Endodermal cell (in vitro differentiated cells): ENCODE data around the gene PAF1. TPM values are rescaled to one million over a fixed set of nuclear protein-coding genes. Genes with fewer than 3 reads are reported as not detected.
A peak's percentile ranks its signal among the peaks of the same experiment; 100 is the strongest.
"Not testable (repeated sequence)": the region's sequence is repeated elsewhere in the genome, so short reads cannot be mapped to it uniquely, and the experiment has no call there.

ENCODE experiments used
- DNase-seq: peaks from one replicate; pipeline ENCODE4 v3.0.0-alpha.2; 2017
- H3K27ac ChIP-seq: 2 replicates; pipeline ENCODE4 v1.5.1; 2013; ENCODE audit warnings: mild to moderate bottlenecking, low read depth, low read length, moderate library complexity
- H3K27me3 ChIP-seq: 2 replicates; pipeline ENCODE4 v1.6.1; 2013; ENCODE audit warnings: mild to moderate bottlenecking, low read length, moderate library complexity; ENCODE audit not compliant: insufficient read depth, control insufficient read depth, poor library complexity, severe bottlenecking
- H3K36me3 ChIP-seq: 2 replicates; pipeline ENCODE4 v1.7.0; 2013; ENCODE audit warnings: mild to moderate bottlenecking, low read length, moderate library complexity; ENCODE audit not compliant: control insufficient read depth, insufficient read depth
- H3K4me1 ChIP-seq: one replicate; pipeline ENCODE4 v1.7.0; 2013; ENCODE audit warnings: low read length; ENCODE audit not compliant: control insufficient read depth, insufficient read depth
- H3K4me3 ChIP-seq: 2 replicates; pipeline ENCODE4 v1.5.1; 2013; ENCODE audit warnings: mild to moderate bottlenecking, low read length, moderate library complexity
- H3K9ac ChIP-seq: 2 replicates; pipeline ENCODE4 v1.6.1; 2013; ENCODE audit warnings: mild to moderate bottlenecking, low read length, moderate library complexity; ENCODE audit not compliant: poor library complexity, severe bottlenecking; ENCODE audit errors: extremely low read depth
- H3K9me3 ChIP-seq: 2 replicates; pipeline ENCODE4 v1.6.1; 2013; ENCODE audit warnings: mild to moderate bottlenecking, low read length, moderate library complexity; ENCODE audit not compliant: control insufficient read depth
- H3K27ac Mint-ChIP-seq: 2 replicates; pipeline ENCODE4 v1.8.0; 2020; ENCODE audit warnings: mixed read lengths
- H3K27me3 Mint-ChIP-seq: 2 replicates; pipeline ENCODE4 v1.8.0; 2021; ENCODE audit warnings: mild to moderate bottlenecking, mixed read lengths; ENCODE audit not compliant: insufficient read depth
- H3K36me3 Mint-ChIP-seq: 2 replicates; pipeline ENCODE4 v1.8.0; 2020; ENCODE audit warnings: low read depth, mixed read lengths
- H3K4me1 Mint-ChIP-seq: 2 replicates; pipeline ENCODE4 v1.8.0; 2020; ENCODE audit warnings: mixed read lengths
- H3K4me3 Mint-ChIP-seq: 2 replicates; pipeline ENCODE4 v1.8.0; 2020; ENCODE audit warnings: mild to moderate bottlenecking, moderate library complexity, mixed read lengths
- H3K9me3 Mint-ChIP-seq: 2 replicates; pipeline ENCODE4 v1.8.0; 2020; ENCODE audit warnings: mild to moderate bottlenecking, mixed read lengths
- CTCF ChIP-seq: fragments of 200-600 bp; sonication (generic); conservative IDR thresholded peaks from 2 replicates; pipeline ENCODE4 v1.5.0; 2021; ENCODE audit warnings: antibody characterized with exemption, mild to moderate bottlenecking
- WGBS, 2 experiments: methylation state at CpG; one replicate each; pipeline versions ENCODE4 v1.1.5 to v1.1.7; 2013; ENCODE audit warnings: missing lambda C conversion rate in 2 of 2, mixed read lengths in 1 of 2; ENCODE audit not compliant: insufficient coverage in 1 of 2, insufficient read length in 1 of 2; 5-methylcytosine and 5-hydroxymethylcytosine counted together
- total RNA-seq, 2 donors: library from RNA; stranded (reverse); fragmentation: NEBNext Ultra II Directional in 1 of 2; extraction: Animal tissue kit (Norgen Biotek cat#: 25700) in 1 of 2; gene quantifications; 2 replicates in 1 of 2; 3 replicates in 1 of 2; pipeline ENCODE4 v1.2.1, GENCODE V29; 2021

The PAF1 gene
- total RNA-seq, 2 donors from 2014 or later: 28.4 to 28.8 TPM

GRCh38 chr19:39341719-39342604 is 48.9 kb downstream of the PAF1 start, which contains the start of gene SAMD4B:
TSS of gene SAMD4B (plus strand) at chr19:39342421. CDS start at chr19:39356894, 14,473 bp downstream.
- peak within 1 kb of the TSS; percentile 95 for H3K27ac Mint-ChIP-seq

GRCh38 chr19:39341129-39341718 is 49.7 kb downstream of the PAF1 start:
- Histone ChIP-seq H3K4me1 (peaks cover 8% of the 10 kb centered on the region), H3K27me3 (no peaks in the 10 kb centered on the region), H3K9me3 (no peaks in the 10 kb centered on the region), H3K9ac (peak overlapping the region; percentile 72), H3K4me3 (peak overlapping the region; percentile 100), H3K27ac (peak overlapping the region; percentile 75), H3K36me3 (peaks cover 10% of the 10 kb centered on the region)
- peaks cover 12% of the 10 kb centered on the region for H3K27me3 Mint-ChIP-seq
- no peak for TF ChIP-seq CTCF
- 0 to 8% methylated on average over 7 to 17 of the region's 17 CpGs for WGBS, 2 experiments
- peak overlapping the region; percentile 93 for H3K27ac Mint-ChIP-seq
- H3K4me1 Mint-ChIP-seq: peaks cover 40% of the 10 kb centered on the region
- H3K36me3 Mint-ChIP-seq: peaks cover 4% of the 10 kb centered on the region
- no peaks in the 10 kb centered on the region for H3K9me3 Mint-ChIP-seq
- H3K4me3 Mint-ChIP-seq: peak overlapping the region; percentile 91
- DNase-seq: peak; percentile 80

More at GRCh38 chr19:39341719-39342604, 48.9 kb downstream of the PAF1 start, which contains the start of gene SAMD4B:
- TF ChIP-seq CTCF: peak; percentile 80
- H3K27me3 Mint-ChIP-seq: peaks cover 12% of the 10 kb centered on the region
- H3K9ac ChIP-seq: peak within 1 kb of the TSS; percentile 90
- H3K4me1 ChIP-seq: peaks cover 8% of the 10 kb centered on the region
- peaks cover 17% of the 10 kb centered on the region for H3K36me3 ChIP-seq
- H3K27me3 ChIP-seq: no peaks in the 10 kb centered on the region
- H3K36me3 Mint-ChIP-seq: peaks cover 4% of the 10 kb centered on the region
- peak within 1 kb of the TSS; percentile 75 for H3K27ac ChIP-seq
- H3K4me3 ChIP-seq: peak within 1 kb of the TSS; percentile 100
- no peaks in the 10 kb centered on the region for H3K9me3 Mint-ChIP-seq
- H3K9me3 ChIP-seq: no peaks in the 10 kb centered on the region
- DNase-seq: peak; percentile 100
- 0% methylated on average over 4 to 99 of the region's 105 CpGs for WGBS, 2 experiments
- H3K4me3 Mint-ChIP-seq: peak within 1 kb of the TSS; percentile 91
- peaks cover 44% of the 10 kb centered on the region for H3K4me1 Mint-ChIP-seq

- H3K9me3 Mint-ChIP-seq, H3K27ac Mint-ChIP-seq, H3K27me3 ChIP-seq, H3K36me3 Mint-ChIP-seq, DNase-seq, H3K9me3 ChIP-seq, H3K9ac ChIP-seq, H3K27ac ChIP-seq, H3K36me3 ChIP-seq, H3K4me1 ChIP-seq, H3K4me3 ChIP-seq: not testable (repeated sequence)
- 92 to 100% methylated on average over 1 to 7 of the region's 7 CpGs for WGBS, 2 experiments
- Mint-ChIP-seq H3K27me3 (peaks cover 15% of the 10 kb centered on the region), H3K4me3 (peak overlapping the region; percentile 91), H3K4me1 (peaks cover 30% of the 10 kb centered on the region)
These were observed 50.8 kb downstream of the PAF1 start for GRCh38 chr19:39340156-39340555.
